Cardiac fibroblast (primary cell): Measurements from ENCODE around the gene CTIF.

Source experiments
- DNase-seq, 2 donors: peaks; one replicate each; pipeline versions ENCODE4 v3.0.0 to v3.0.0-alpha.2; 2010; ENCODE audit warnings: low read depth in 2 of 2
- H3K4me3 ChIP-seq, 2 donors: replicated peaks in 1 of 2; 1 replicate in 1 of 2; 2 replicates in 1 of 2; pipeline ENCODE4 v1.5.1; 2011; ENCODE audit warnings: low read depth in 2 of 2, low read length in 2 of 2, mild to moderate bottlenecking in 2 of 2, moderate library complexity in 1 of 2
- TF ChIP-seq, protein P1 (sequence below): IDR thresholded peaks from one replicate; pipeline ENCODE4 v1.5.1; 2011; ENCODE audit warnings: low read depth, mild to moderate bottlenecking, low read length, inconsistent platforms

The CTIF gene

DNA sequence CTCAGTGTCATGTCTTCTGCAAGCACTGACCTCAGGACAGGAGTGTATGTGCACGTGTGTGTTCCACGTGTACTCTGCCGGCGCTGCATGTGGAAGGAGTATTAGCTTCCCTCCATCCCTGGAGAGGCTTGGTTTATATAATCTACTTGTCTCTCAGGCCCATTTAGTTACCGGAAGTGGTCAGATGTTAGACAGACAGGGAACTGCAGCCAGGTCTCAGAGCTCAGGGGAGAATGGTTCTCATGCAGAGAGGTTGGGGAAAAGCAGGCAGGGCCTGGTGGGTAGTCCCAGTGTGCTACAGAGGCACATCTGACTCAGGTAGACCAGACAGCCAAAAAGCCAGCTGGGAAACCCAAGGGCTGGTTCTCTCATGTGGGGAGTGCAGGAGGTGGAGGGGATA lies 167.9 kb downstream of the CTIF start:
- no peak overlapping the region for H3K4me3 ChIP-seq
- peak in 1 of 2 donors; percentile 17 for DNase-seq
- TF ChIP-seq, protein P1, sequence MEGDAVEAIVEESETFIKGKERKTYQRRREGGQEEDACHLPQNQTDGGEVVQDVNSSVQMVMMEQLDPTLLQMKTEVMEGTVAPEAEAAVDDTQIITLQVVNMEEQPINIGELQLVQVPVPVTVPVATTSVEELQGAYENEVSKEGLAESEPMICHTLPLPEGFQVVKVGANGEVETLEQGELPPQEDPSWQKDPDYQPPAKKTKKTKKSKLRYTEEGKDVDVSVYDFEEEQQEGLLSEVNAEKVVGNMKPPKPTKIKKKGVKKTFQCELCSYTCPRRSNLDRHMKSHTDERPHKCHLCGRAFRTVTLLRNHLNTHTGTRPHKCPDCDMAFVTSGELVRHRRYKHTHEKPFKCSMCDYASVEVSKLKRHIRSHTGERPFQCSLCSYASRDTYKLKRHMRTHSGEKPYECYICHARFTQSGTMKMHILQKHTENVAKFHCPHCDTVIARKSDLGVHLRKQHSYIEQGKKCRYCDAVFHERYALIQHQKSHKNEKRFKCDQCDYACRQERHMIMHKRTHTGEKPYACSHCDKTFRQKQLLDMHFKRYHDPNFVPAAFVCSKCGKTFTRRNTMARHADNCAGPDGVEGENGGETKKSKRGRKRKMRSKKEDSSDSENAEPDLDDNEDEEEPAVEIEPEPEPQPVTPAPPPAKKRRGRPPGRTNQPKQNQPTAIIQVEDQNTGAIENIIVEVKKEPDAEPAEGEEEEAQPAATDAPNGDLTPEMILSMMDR: no peak

DNA sequence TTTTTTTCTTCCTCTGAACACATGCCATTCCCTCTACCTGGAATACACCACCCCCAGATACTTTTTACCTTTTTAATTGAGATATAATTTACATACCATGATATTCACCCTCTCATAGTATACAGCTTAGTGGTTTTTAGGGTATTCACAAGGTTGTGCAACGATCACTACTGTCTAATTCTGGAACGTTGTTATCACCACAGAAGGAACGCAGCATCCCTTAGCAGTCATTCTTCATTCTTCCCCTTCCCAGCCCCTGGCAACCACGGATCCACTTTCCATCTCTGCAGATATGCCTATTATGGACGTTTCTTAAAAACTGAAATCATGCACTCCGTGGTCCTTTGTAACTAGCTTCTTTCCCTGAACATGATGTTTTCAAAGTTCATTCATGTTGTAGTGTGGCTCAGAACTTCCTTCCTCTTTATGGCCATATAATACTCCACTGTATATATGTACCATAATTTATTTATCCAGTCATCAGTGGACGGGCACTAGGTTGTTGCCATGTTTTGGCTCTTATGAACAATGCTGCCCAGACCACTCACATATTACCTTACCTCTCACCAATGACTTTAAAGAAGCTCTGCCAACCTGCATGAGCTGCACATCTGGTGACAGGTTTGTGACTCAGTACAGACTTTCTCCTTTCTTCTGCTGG lies 168.9 kb downstream of the CTIF start:
- H3K4me3 ChIP-seq: no peak overlapping the region
- DNase-seq: no peak
- TF ChIP-seq, protein P1: no peak

DNA sequence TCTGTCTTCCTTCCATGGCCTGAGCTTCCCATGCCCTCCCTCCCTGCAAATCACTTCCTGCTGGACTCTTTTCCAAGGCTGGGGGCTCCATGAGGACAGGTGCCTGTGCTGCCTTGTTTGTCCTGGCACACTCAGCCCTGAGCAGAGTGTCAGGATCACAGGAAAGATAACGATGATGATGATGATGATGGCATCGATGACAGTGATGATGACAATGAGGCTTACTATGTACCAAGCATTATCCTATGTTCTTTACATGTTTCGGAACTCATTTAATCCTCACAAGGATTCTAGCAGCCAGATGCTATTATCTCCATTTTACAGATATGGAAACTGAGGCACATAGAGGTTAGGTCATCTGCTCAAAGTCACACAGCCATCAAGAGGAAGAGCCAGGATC lies 170.0 kb downstream of the CTIF start:
- H3K4me3 ChIP-seq: no peak overlapping the region
- no peak for DNase-seq
- TF ChIP-seq, protein P1: no peak

DNA sequence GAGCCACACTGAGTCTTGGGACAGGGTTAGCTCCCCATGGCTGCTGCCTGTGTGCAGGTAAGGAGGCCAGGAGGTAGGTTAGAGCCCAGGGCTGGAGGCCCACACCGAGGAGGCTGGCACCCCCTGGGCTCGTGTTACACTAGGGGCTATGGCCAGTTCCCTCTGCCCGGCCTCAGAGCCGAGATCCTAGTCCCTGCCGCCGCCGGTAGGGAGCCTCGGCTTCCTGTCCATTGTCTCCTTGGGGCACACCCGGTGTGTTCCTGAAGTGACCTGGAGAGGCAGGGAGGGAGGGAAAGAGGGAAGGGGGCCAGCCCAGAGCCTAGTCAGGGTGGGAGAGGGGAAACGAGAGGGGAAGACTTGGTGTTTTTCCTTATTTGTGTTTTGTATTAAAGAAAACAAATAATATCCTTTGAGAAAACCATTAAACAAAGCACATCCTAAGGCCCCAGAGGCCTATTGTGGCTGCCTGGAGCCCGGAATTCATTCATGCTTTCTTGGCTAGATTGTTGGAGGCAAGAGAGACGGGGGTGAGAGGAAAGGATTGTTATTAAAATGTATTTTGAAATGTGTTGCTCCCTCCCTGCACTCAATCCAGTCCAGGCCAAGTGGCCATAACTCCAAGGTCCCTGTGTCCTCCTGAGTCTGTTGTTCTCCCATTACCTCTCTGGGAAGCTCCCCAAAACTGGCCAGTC lies 170.7 kb downstream of the CTIF start:
- DNase-seq: no peak
- TF ChIP-seq, protein P1: no peak
- H3K4me3 ChIP-seq: no peak overlapping the region

DNA sequence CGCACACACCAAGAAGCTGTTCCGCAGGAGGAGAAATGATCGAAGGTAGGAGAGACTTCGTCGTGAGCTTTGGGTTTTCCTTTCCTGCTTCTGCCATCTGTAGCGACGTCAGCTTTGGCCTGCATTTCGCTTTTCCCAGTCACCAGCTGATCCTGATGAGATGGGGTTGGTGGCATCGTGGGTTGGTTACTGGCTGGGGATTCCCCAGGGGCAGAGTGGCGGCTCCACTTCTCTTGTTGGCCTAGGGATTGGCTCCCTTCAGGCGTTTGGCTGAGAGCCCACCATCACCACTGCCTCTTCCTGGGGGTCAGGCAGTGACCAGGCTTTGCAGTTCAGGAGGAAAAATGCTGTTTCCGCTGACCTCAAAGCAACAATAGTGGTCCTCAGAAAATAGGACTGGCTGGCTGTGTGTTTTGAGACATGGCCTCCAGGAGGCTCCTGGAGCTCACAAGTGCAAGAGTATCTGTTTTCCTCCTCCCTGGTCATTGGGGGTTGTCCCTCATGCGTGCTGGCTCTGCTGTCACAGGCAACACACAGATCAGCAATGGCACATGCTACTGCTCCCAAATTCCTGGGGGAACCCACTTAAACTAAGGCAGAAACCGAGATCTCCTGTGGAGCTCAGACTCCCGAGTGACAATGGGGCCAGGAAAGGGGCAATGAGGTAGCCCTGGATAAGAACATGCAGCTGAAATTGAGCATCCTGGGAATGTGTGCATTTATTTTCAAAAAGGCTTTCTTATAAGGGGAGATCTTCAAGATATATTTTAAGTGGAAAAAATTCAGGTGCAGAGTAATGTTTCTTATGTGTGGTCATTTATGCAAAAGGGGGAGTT lies 173.0 kb downstream of the CTIF start:
- TF ChIP-seq, protein P1: peak; percentile 53
- DNase-seq: peak; percentile 66 to 68
- no peak overlapping the region for H3K4me3 ChIP-seq

DNA sequence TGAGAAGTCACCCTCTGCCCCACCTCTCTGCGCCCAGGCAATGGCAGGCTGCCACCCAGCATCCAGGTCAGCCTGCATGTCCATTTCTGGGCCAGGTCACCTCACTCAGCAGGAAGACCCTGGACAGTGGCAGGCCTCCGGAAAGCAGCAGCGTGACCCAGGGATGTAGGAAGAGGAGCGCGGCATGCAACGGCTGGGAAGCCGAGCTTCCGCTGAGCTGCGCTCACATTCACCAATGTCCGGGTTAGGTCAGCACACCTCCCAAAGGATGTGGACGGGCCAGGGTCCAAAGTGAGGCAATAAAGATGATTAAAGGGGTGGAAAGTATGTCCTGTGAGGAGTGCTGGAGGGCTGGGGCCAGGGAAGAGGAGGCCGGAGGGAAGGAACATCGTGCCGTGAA lies 174.5 kb downstream of the CTIF start:
- TF ChIP-seq, protein P1: no peak
- no peak overlapping the region for H3K4me3 ChIP-seq
- peak; percentile 70 to 75 for DNase-seq
